ENCODE data around the gene S100A9.
"Not testable (repeated sequence)": the region's sequence is repeated elsewhere in the genome, so short reads cannot be mapped to it uniquely, and the experiment has no call there.

Gene S100A9

GRCh38 chr1:153357853-153358690, at the start of gene S100A9:
Gene S100A9, plus strand, starts transcription at chr1:153357854. Its CDS starts 430 bp downstream, at chr1:153358284.
- no peak for DNase-seq

GRCh38 chr1:153308540-153308939, 49.1 kb upstream of the S100A9 start:
- DNase-seq = no peak

GRCh38 chr1:153309441-153309840, 48.2 kb upstream of the S100A9 start:
- no peak for DNase-seq

- no peak for DNase-seq
Observed at GRCh38 chr1:153310526-153310925, 47.1 kb upstream of the S100A9 start.

- no peak for DNase-seq
Observed at GRCh38 chr1:153312570-153313186, 45.0 kb upstream of the S100A9 start, which contains the start of gene PGLYRP3. Gene PGLYRP3, minus strand, starts transcription at chr1:153312952. Its CDS starts 2,287 bp downstream, at chr1:153310665.

GRCh38 chr1:153313288-153313687, 44.4 kb upstream of the S100A9 start:
- DNase-seq = no peak

GRCh38 chr1:153314388-153314787, 43.3 kb upstream of the S100A9 start:
- not testable (repeated sequence) for DNase-seq

GRCh38 chr1:153316013-153316412, 41.6 kb upstream of the S100A9 start:
- DNase-seq = not testable (repeated sequence)

- DNase-seq = not testable (repeated sequence)
Observed at GRCh38 chr1:153318145-153318544, 39.5 kb upstream of the S100A9 start.

- no peak for DNase-seq
Observed at GRCh38 chr1:153322568-153322967, 35.1 kb upstream of the S100A9 start.

- no peak for DNase-seq
Observed at GRCh38 chr1:153324912-153325311, 32.7 kb upstream of the S100A9 start.

- no peak for DNase-seq
Observed at GRCh38 chr1:153333902-153334301, 23.8 kb upstream of the S100A9 start.

GRCh38 chr1:153336650-153337049, 21.0 kb upstream of the S100A9 start:
- no peak for DNase-seq

GRCh38 chr1:153337980-153338853, 19.4 kb upstream of the S100A9 start:
- DNase-seq = no peak

GRCh38 chr1:153339802-153340201, 17.9 kb upstream of the S100A9 start:
- DNase-seq = no peak

GRCh38 chr1:153340356-153340755, 17.3 kb upstream of the S100A9 start:
- DNase-seq = no peak

GRCh38 chr1:153341431-153341934, 16.2 kb upstream of the S100A9 start:
- no peak for DNase-seq

GRCh38 chr1:153342178-153342577, 15.5 kb upstream of the S100A9 start:
- DNase-seq = no peak

- DNase-seq = no peak
Observed at GRCh38 chr1:153343040-153343681, 14.5 kb upstream of the S100A9 start.

- DNase-seq = no peak
Observed at GRCh38 chr1:153343811-153344717, 13.6 kb upstream of the S100A9 start.

- no peak for DNase-seq
Observed at GRCh38 chr1:153344718-153345025, 13.0 kb upstream of the S100A9 start.

Data from stimulated activated CD4-positive, alpha-beta T cell treated with anti-CD3 and anti-CD28 coated beads, Interleukin-4, amount 100 ng/mL, for 4 hours (primary cell).